Aorta (tissue), 5 donors: ENCODE results near the gene SRR. TPM values are rescaled to one million over a fixed set of nuclear protein-coding genes. Genes with fewer than 3 reads are reported as not detected.
"Not testable (repeated sequence)": the region's sequence is repeated elsewhere in the genome, so short reads cannot be mapped to it uniquely, and the experiment has no call there.

Source experiments
- ATAC-seq: fragments of 200-7000 bp; cut with Tn5 transposase; one replicate; pipeline ENCODE4 v1.9.1; 2022; ENCODE audit warnings: moderate library complexity; ENCODE audit not compliant: low FRiP score
- DNase-seq, 2 donors: peaks; one replicate each; pipeline ENCODE4 v3.0.0-alpha.2; 2020
- H3K27ac ChIP-seq, 2 donors: one replicate each; pipeline ENCODE4 v1.5.1; 2013; ENCODE audit warnings: low read length in 2 of 2, mild to moderate bottlenecking in 2 of 2, moderate library complexity in 2 of 2, control low read depth in 1 of 2, inconsistent platforms in 1 of 2, low read depth in 1 of 2
- H3K27me3 ChIP-seq, 2 donors: one replicate each; pipeline ENCODE4 v1.6.1; 2013; ENCODE audit warnings: control low read depth in 1 of 2, low read length in 1 of 2, mild to moderate bottlenecking in 1 of 2, moderate library complexity in 1 of 2; ENCODE audit not compliant: insufficient read depth in 2 of 2, control insufficient read depth in 1 of 2
- H3K36me3 ChIP-seq, 2 donors: one replicate each; pipeline ENCODE4 v1.6.1; 2013; ENCODE audit warnings: control low read depth in 1 of 2, low read length in 1 of 2, mild to moderate bottlenecking in 1 of 2; ENCODE audit not compliant: insufficient read depth in 2 of 2, control insufficient read depth in 1 of 2
- H3K4me1 ChIP-seq, 2 donors: one replicate each; pipeline ENCODE4 v1.6.1; 2013; ENCODE audit warnings: low read length in 2 of 2, control low read depth in 1 of 2, mild to moderate bottlenecking in 1 of 2, moderate library complexity in 1 of 2; ENCODE audit not compliant: insufficient read depth in 2 of 2, control insufficient read depth in 1 of 2
- H3K4me3 ChIP-seq, 2 donors: one replicate each; pipeline ENCODE4 v1.5.1; 2013; ENCODE audit warnings: low read length in 2 of 2, control low read depth in 1 of 2, mild to moderate bottlenecking in 1 of 2
- H3K9me3 ChIP-seq: one replicate; pipeline ENCODE4 v1.6.1; 2013; ENCODE audit warnings: mild to moderate bottlenecking, low read length; ENCODE audit not compliant: control insufficient read depth
- WGBS, 2 donors: extraction: QIAGEN DNeasy Blood & Tissue Kit; methylation state at CpG; one replicate each; pipeline ENCODE4 v1.1.7; 2013; 5-methylcytosine and 5-hydroxymethylcytosine counted together
- intact Hi-C, 2 donors: fragments of 100-400 bp; cut with DNase I; formaldehyde crosslinking; loops; one replicate each; pipeline versions ENCODE4 v1.14.2 to v1.15.0; 2022
- polyA plus RNA-seq, 2 donors: library from polyadenylated mRNA; stranded (reverse); fragments of 200-250 nt; gene quantifications; one replicate each; pipeline ENCODE4 v1.2.3, GENCODE V29; 2013
- total RNA-seq, 2 donors: library from RNA; stranded (reverse); fragmentation: NEBNext Ultra II Directional; extraction: Animal tissue kit (Norgen Biotek cat#: 25700); gene quantifications; one replicate each; pipeline ENCODE4 v1.2.1, GENCODE V29; 2021
- donor health status: healthy with polysubstance abuse.
- donor health status: Bipolar disorder and iron deficiency.
- donor health status: DM: no; HTN: no; CAD: no.
- donor health status: DM: no; HTN: no; CAD: no.
- donor health status: DM: yes; HTN: yes; CAD: no.

SRR gene
- total and polyA plus RNA-seq, 4 donors, result 4.5 to 9.5 (median 6.5) TPM

DNA sequence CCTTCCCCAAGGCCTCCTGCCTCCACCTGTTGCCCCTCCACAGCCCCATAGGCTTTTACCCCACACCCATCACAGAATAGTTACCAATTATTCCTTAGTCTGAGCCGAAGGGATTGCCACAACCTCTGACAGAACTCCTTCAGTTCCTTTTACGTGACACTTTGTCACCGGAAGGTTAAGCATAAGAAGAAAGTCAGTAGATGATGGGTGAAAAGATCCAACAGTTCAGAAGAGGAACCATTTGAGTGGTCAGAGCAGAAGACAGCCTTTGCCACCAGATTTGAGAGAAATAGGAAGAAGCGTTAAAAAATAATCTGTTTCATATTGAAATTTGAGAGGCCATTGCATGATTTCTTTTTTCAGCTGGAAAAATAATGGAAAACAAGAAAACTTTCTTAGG is 1.2 kb downstream of the SRR start:
- intact Hi-C loops, result no loop called here
- H3K9me3 ChIP-seq, result no peaks in the 10 kb centered on the region
- WGBS, 2 donors, result 94 to 95% methylated on average over 4 of the region's 4 CpGs
- ATAC-seq (no peak), DNase-seq (no peak)
- no peaks in the 10 kb centered on the region for H3K27me3 ChIP-seq
- no peaks in the 10 kb centered on the region for H3K36me3 ChIP-seq
- no peak overlapping the region for H3K27ac ChIP-seq
- no peaks in the 10 kb centered on the region for H3K4me1 ChIP-seq
- no peak overlapping the region for H3K4me3 ChIP-seq

GRCh38 chr17:2309338-2310154 is 5.8 kb downstream of the SRR start:
- Histone ChIP-seq H3K36me3 (no peaks in the 10 kb centered on the region), H3K4me3 (no peak overlapping the region), H3K4me1 (no peaks in the 10 kb centered on the region), H3K9me3 (no peaks in the 10 kb centered on the region), H3K27ac (peak overlapping the region in 1 of 2 donors; percentile 19), H3K27me3 (no peaks in the 10 kb centered on the region)
- 9 to 10% methylated on average over 6 of the region's 6 CpGs for WGBS, 2 donors
- intact Hi-C loops, result no loop called here
- ATAC-seq, result no peak
- DNase-seq, result no peak

DNA sequence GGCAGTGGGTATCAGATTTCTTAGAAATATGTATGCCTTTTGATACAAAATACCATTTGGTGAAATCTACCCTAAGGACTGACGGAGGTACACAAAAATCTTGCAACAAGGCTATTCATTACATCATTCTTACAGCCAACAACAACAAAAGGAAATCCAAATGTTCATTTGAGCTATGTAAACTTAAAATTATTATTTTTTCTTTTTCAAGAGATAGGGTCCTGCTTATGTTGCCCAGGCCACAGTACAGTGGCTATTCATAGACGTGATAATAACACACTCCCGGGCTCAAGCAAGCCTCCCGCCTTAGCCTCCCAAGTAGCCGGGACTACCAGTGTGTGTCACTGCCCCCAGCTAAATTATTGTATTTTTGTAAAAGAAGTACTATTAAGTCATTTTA is 9.0 kb downstream of the SRR start:
- peak; percentile 79 for ATAC-seq
- Histone ChIP-seq H3K4me1 (no peaks in the 10 kb centered on the region), H3K36me3 (no peaks in the 10 kb centered on the region), H3K27me3 (no peaks in the 10 kb centered on the region), H3K9me3 (no peaks in the 10 kb centered on the region), H3K4me3 (no peak overlapping the region), H3K27ac (peak overlapping the region in 1 of 2 donors; percentile 33)
- WGBS, 2 donors, result 4 to 5% methylated on average over 5 of the region's 5 CpGs
- intact Hi-C loops, result no loop called here
- peak in 1 of 2 donors; percentile 69 for DNase-seq

DNA sequence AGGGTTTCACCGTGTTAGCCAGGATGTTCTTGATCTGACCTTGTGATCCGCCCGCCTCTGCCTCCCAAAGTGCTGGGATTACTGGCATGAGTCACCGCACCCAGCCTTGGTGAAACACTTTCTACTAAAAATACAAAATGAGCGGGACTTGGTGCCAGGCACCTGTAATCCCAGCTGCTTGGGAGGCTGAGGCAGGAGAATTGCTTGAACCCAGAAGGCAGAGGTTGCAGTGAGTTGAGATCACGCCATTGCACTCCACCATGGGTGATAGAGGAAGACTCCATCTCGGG is 13.1 kb downstream of the SRR start:
- DNase-seq, H3K27ac ChIP-seq, H3K36me3 ChIP-seq, H3K4me1 ChIP-seq, intact Hi-C loops, H3K9me3 ChIP-seq, H3K27me3 ChIP-seq, H3K4me3 ChIP-seq, ATAC-seq: not testable (repeated sequence)
- 86 to 90% methylated on average over 6 to 7 of the region's 7 CpGs for WGBS, 2 donors

GRCh38 chr17:2317796-2318195 is 14.0 kb downstream of the SRR start:
- Histone ChIP-seq H3K27me3 (no peaks in the 10 kb centered on the region), H3K4me3 (no peak overlapping the region), H3K27ac (no peak overlapping the region), H3K36me3 (no peaks in the 10 kb centered on the region), H3K4me1 (no peaks in the 10 kb centered on the region), H3K9me3 (no peaks in the 10 kb centered on the region)
- DNase-seq, result no peak
- WGBS, 2 donors, result 92 to 97% methylated on average over 3 of the region's 3 CpGs
- intact Hi-C loops, result no loop called here
- no peak for ATAC-seq

DNA sequence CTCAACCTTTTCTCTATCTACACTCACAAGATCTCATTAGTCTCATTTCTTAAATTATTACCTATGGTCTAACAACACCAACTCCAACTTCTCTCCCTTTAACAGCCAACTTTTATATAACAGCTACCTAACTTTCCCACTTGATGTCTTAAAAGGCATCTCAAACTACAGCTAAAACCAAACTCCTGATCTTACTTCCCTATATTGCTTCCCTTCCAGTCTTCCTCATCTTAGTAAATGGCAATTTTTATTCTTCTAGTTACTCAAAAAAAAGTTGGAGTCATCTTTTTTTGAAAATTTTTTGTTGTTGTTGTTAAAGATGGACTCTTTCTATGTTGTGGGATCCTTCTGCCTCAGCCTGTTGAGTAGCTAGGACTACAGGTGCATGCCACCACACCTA is 15.3 kb downstream of the SRR start:
- no peak overlapping the region for H3K4me3 ChIP-seq
- H3K27ac ChIP-seq, result no peak overlapping the region
- no peaks in the 10 kb centered on the region for H3K27me3 ChIP-seq
- intact Hi-C loops, result no loop called here
- H3K9me3 ChIP-seq, result no peaks in the 10 kb centered on the region
- ATAC-seq (no peak), DNase-seq (no peak)
- H3K4me1 ChIP-seq, result no peaks in the 10 kb centered on the region
- no peaks in the 10 kb centered on the region for H3K36me3 ChIP-seq

- DNase-seq (no peak), ATAC-seq (no peak)
- Histone ChIP-seq H3K9me3 (no peaks in the 10 kb centered on the region), H3K4me1 (no peaks in the 10 kb centered on the region), H3K36me3 (peaks cover 0 to 6% of the 10 kb centered on the region in 2 donors), H3K27ac (no peak overlapping the region), H3K27me3 (no peaks in the 10 kb centered on the region), H3K4me3 (no peak overlapping the region)
- 42 to 56% methylated on average over 1 of the region's 1 CpG for WGBS, 2 donors
- intact Hi-C loops, result no loop called here
These were observed 17.6 kb downstream of the SRR start for GRCh38 chr17:2321399-2321798.

- Histone ChIP-seq H3K4me3 (no peak overlapping the region), H3K9me3 (no peaks in the 10 kb centered on the region), H3K27me3 (no peaks in the 10 kb centered on the region), H3K27ac (no peak overlapping the region), H3K4me1 (no peaks in the 10 kb centered on the region), H3K36me3 (peaks cover 0 to 6% of the 10 kb centered on the region in 2 donors)
- ATAC-seq, result no peak
- no peak for DNase-seq
- intact Hi-C loops, result no loop called here
- 16 to 23% methylated on average over 2 of the region's 2 CpGs for WGBS, 2 donors
These were observed 20.0 kb downstream of the SRR start for GRCh38 chr17:2323629-2324314.

DNA sequence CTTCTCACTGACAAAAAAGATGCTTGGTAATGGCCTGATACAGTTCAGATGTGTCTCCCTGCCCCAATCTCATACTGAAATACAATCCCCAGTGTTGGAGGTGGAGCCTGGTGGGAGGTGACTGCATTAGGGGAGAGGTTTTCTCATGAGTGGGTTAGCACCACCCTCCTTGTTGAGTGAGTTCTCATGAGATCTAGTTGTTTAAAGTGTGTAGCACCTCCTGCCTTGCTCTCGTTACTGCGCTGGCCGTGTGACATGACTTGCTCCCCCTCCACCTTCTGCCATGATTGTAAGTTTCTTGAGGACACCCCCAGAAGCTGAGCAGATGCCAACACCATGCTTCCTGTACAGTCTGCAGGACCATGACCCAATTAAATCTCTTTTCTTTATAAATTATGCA is 27.6 kb downstream of the SRR start:
- intact Hi-C loops, result loop anchor here in 1 of 2 donors (10.0 kb wide), 1 partner anchor 83 kb away; no protein-coding TSS in a partner anchor
- H3K36me3 ChIP-seq, result peaks cover 4 to 9% of the 10 kb centered on the region in 2 donors
- WGBS, 2 donors, result 50 to 83% methylated on average over 3 of the region's 3 CpGs

More for the DNA sequence above, 27.6 kb downstream of the SRR start:
- Histone ChIP-seq H3K27me3 (no peaks in the 10 kb centered on the region), H3K4me1 (no peaks in the 10 kb centered on the region), H3K4me3 (no peak overlapping the region), H3K9me3 (no peaks in the 10 kb centered on the region), H3K27ac (no peak overlapping the region)
- DNase-seq (no peak), ATAC-seq (no peak)
